AG09309 (cell line): ENCODE data around the gene P3H3.

Experiments
- DNase-seq: peaks from one replicate; pipeline ENCODE4 v3.0.0-alpha.2; 2010; ENCODE audit warnings: low read depth
- H3K4me3 ChIP-seq: 2 replicates; pipeline ENCODE4 v1.5.1; 2011; ENCODE audit warnings: mild to moderate bottlenecking, low read depth, low read length, moderate library complexity; ENCODE audit not compliant: control insufficient read depth
- TF ChIP-seq, protein P1 (sequence below): IDR thresholded peaks from 2 replicates; pipeline ENCODE4 v1.5.1; 2011; ENCODE audit warnings: mild to moderate bottlenecking, low read depth, low read length, inconsistent platforms; ENCODE audit not compliant: insufficient read depth, control insufficient read depth; ENCODE audit errors: missing control alignments

Gene P3H3

DNA sequence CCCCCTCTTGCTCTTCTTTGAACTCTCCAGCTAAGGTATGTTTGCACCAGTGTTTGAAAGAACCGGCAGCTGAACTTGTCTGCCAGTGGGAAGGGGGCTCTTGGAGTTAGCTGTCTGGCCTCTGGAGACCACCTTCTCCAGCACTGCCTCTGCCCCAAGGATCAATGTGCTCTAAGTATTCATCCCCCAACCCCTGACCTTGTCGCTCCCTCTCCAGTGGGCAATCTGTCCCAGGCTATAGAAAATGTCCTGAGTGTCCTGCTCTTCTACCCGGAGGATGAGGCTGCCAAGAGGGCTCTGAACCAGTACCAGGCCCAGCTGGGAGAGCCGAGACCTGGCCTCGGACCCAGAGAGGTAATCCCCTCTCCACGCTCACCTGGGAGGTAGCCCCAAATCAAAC lies 2.8 kb downstream of the P3H3 start:
- H3K4me3 ChIP-seq, result no peak overlapping the region
- no peak for DNase-seq
- TF ChIP-seq, protein P1, sequence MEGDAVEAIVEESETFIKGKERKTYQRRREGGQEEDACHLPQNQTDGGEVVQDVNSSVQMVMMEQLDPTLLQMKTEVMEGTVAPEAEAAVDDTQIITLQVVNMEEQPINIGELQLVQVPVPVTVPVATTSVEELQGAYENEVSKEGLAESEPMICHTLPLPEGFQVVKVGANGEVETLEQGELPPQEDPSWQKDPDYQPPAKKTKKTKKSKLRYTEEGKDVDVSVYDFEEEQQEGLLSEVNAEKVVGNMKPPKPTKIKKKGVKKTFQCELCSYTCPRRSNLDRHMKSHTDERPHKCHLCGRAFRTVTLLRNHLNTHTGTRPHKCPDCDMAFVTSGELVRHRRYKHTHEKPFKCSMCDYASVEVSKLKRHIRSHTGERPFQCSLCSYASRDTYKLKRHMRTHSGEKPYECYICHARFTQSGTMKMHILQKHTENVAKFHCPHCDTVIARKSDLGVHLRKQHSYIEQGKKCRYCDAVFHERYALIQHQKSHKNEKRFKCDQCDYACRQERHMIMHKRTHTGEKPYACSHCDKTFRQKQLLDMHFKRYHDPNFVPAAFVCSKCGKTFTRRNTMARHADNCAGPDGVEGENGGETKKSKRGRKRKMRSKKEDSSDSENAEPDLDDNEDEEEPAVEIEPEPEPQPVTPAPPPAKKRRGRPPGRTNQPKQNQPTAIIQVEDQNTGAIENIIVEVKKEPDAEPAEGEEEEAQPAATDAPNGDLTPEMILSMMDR, result no peak

DNA sequence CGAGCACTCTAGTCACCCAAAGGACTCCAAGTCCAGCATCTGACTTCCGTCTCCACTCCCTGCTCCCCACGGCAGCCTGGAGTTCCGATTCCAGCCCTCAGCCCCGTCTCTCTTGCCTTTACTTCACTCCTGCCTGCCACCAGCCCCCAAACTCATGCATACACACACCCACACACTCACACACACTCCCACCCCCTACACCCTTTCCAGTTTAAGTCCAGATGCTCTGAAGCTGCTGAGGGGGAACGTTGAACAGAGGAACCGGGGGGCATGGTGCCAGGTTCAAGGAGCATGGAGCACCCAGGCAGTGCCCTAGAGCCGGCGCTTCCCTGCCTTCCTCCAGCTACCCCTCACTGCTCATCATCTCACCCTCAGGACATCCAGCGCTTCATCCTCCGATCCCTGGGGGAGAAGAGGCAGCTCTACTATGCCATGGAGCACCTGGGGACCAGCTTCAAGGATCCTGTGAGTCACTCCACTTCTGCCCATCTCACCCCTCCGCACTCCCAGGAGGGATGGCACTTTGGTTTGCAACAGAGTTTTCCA lies 3.3 kb downstream of the P3H3 start:
- DNase-seq, result no peak
- no peak overlapping the region for H3K4me3 ChIP-seq
- TF ChIP-seq, protein P1, result no peak

DNA sequence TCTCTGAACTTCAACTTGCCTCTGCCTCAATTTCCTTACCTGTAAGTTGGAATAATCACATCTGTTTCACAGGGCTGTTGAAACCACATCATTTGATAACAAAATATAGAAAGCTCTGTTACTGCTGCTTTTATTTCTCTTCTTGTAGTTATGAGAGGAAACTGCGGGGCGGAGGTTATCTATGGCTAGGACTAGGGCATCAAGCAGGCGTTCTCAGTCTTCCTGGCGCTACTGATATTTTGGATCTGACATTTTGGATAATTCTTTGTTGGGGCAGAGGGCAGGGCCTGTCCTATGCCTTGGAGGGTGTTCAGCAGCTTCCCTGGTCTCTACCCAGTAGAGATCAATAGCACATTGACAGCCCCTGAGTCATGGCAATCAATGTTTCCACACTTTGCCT lies 3.9 kb downstream of the P3H3 start:
- H3K4me3 ChIP-seq, result no peak overlapping the region
- no peak for DNase-seq
- TF ChIP-seq, protein P1, result no peak

DNA sequence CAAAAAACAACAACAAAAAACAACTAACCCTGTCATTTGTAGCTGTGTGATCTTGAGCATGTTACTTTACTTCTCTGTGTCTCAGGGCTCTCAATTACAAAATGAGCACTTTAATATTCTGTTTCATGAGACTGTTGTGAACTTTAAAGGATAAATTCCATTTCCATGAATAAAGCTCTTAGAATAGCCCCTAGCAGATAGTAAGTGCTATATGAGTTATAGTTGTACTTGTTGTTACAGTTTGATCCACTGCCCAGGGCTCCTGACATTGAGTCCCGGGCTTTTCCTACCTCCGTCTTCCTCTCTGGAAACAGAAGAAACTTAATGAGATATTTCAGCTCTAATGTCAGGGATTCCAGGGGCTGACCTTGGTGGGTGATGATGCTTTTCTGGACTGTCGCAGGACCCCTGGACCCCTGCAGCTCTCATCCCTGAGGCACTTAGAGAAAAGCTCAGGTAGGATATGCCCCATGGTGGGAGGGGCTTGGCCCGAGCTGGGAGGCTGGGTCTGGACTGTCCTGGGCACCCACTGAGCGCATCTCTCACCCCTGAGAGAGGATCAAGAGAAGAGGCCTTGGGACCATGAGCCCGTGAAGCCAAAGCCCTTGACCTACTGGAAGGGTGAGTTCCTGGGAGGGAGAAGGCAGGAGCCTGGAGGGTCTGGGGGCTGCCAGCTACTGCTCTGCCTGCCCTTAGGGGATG lies 5.1 kb downstream of the P3H3 start:
- DNase-seq, result no peak
- H3K4me3 ChIP-seq, result no peak overlapping the region
- TF ChIP-seq, protein P1, result no peak

DNA sequence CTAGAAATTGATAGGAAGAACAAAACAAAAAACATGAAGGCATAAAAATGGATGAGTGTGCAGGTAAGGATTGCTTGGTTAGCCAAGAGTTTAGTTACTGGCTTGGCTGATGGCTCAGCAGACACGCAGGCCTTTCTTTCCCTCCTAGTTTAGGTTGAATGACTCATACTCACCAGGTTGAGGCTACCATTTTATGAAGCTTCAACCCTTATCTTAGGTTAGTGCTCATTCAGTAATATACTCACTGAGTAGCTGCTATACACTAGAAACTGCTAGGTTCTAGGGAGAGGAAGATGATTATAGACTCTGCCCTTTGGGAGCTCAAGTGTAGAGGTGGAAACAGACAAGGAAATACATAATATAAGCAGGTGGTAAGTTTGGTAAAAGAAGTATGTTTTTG lies 6.0 kb downstream of the P3H3 start:
- no peak for DNase-seq
- TF ChIP-seq, protein P1, result no peak
- no peak overlapping the region for H3K4me3 ChIP-seq

DNA sequence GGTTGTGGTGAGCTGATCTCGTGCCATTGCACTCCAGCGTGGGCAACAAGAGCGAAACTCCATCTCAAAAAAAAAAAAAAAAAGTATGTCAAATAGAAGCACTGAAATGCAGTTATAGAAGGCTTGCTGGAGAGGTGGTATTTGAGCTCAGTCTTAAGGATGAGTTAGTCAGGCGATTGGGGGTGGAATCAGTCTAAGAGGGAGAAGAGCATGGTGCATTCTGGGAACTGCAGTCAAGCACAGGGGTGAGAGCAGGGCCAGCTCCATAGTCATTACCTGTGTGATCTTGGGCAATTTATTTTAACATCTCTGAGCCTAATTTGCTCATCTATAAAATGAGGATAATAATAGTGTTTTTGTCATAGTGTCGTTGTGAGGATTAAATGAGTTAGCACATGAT lies 6.7 kb downstream of the P3H3 start:
- H3K4me3 ChIP-seq, result no peak overlapping the region
- DNase-seq, result no peak
- TF ChIP-seq, protein P1, result no peak

DNA sequence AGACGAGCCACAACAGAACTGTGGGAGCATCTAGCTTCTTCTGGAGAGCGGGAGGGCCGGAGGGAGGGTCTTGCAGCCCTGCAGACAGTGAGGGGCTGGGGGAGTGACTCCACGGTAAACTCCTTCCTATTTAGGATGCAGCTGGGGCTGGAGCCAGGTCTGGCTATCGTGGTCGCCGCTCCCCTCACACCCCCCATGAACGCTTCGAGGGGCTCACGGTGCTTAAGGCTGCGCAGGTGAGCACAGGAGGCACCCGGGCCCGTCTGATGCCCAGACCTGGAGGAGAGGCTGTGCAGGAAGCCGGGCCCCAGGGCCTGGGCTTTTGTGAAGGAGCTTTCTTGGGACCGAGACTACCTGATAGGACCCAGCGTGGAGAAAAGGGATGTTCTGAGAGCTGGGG lies 8.6 kb downstream of the P3H3 start:
- TF ChIP-seq, protein P1, result no peak
- no peak overlapping the region for H3K4me3 ChIP-seq
- no peak for DNase-seq
